ENCODE data around the gene SASH1. TPM values are rescaled to one million over a fixed set of nuclear protein-coding genes. Genes with fewer than 3 reads are reported as not detected.

Gene SASH1
- total and polyA plus RNA-seq, 2 of the 8 experiments (the other 6 are each of a cell fraction or from before 2014, with no cell fraction given), result 6.0 to 20.2 TPM

GRCh38 chr6:148463671-148464070 lies 121.0 kb downstream of the SASH1 start:
- no peak overlapping the region for H4K91ac ChIP-seq (replicated peaks; ENCODE audit: insufficient read length, low read length)
- TF ChIP-seq JUND (IDR thresholded peaks at IDR 0.05; ENCODE audit: low read length) (no peak), TCF12 (IDR thresholded peaks at IDR 0.05; ENCODE audit: low read depth, low read length) (no peak)

More at GRCh38 chr6:148463671-148464070, 121.0 kb downstream of the SASH1 start:
- Histone ChIP-seq H3K36me3 (ENCODE audit: control insufficient read depth in 2 of 4, insufficient read depth in 4 of 4, low read length in 3 of 4) (no peaks in the 10 kb centered on the region), H2BK15ac (ENCODE audit: low read length) (no peak overlapping the region), H3K23ac (ENCODE audit: insufficient read length) (no peak overlapping the region), H3K23me2 (ENCODE audit: low read depth, low read length) (no peaks in the 10 kb centered on the region), H2BK20ac (ENCODE audit: low read length) (no peak overlapping the region), H3K27ac (ENCODE audit: low read depth, low read length) (no peak overlapping the region), H3K9me3 (ENCODE audit: insufficient read depth in 2 of 2, low read depth in 1 of 2, low read length in 1 of 2) (no peaks in the 10 kb centered on the region), H2AK5ac (ENCODE audit: low read depth, low read length) (no peak overlapping the region), H2BK5ac (ENCODE audit: low read depth, low read length) (no peak overlapping the region), H3K4me2 (ENCODE audit: insufficient read depth in 1 of 2, low read depth in 2 of 2, low read length in 2 of 2) (no peak overlapping the region), H2AFZ (ENCODE audit: low read length) (no peak overlapping the region), H3K79me2 (ENCODE audit: control insufficient read depth in 1 of 2, insufficient read depth in 2 of 2, low read length in 2 of 2) (no peaks in the 10 kb centered on the region), H2BK12ac (ENCODE audit: low read depth, low read length) (no peak overlapping the region), H2BK120ac (replicated peaks; ENCODE audit: low read depth, low read length) (no peak overlapping the region), H3K18ac (ENCODE audit: extremely low read depth, low read length) (no peak overlapping the region), H4K8ac (ENCODE audit: extremely low read depth, insufficient read depth, low read length) (no peak overlapping the region), H4K5ac (ENCODE audit: insufficient read length, low read depth, low read length) (no peak overlapping the region), H3K79me1 (ENCODE audit: low read depth, low read length) (no peaks in the 10 kb centered on the region; the same call in 1 of the 2 replicates), H3K4ac (replicated peaks; ENCODE audit: insufficient read length, low read depth, low read length) (no peak overlapping the region), H3K4me3 (ENCODE audit: extremely low read depth in 1 of 4, insufficient read depth in 2 of 4, low read depth in 3 of 4, low read length in 4 of 4) (no peak overlapping the region), H3K9ac (replicated peaks in 1 of 4; ENCODE audit: extremely low read depth in 1 of 4, low read depth in 3 of 4, low read length in 3 of 4) (no peak overlapping the region), H4K20me1 (replicated peaks in 1 of 2; ENCODE audit: control insufficient read depth in 1 of 2, insufficient read depth in 2 of 2, low read length in 2 of 2) (no peaks in the 10 kb centered on the region), H3K14ac (ENCODE audit: insufficient read length) (no peak overlapping the region), H3K27me3 (replicated peaks in 1 of 4; ENCODE audit: control insufficient read depth in 3 of 4, extremely low read depth in 1 of 4, insufficient read depth in 3 of 4, low read length in 3 of 4) (peaks cover 0 to 1% (median 0%) of the 10 kb centered on the region in 4 experiments; a peak in 1 of 7 replicates), H3K56ac (replicated peaks; ENCODE audit: insufficient read length, low read depth, low read length) (no peak overlapping the region), H3K4me1 (replicated peaks in 1 of 4; ENCODE audit: control insufficient read depth in 3 of 4, insufficient read depth in 4 of 4, low read length in 3 of 4) (peaks cover 0 to 4% (median 0%) of the 10 kb centered on the region in 4 experiments; a peak in 3 of 7 replicates)
- CTCF ChIA-PET (ENCODE audit: partially characterized antibody), result interaction anchor here (0.6 to 2.2 kb wide), 33 partner anchors 11 to 323 kb away, joined by 3 to 24 read pairs (median 4); no protein-coding TSS in a partner anchor
- 56% methylated on average over 2 of the region's 2 CpGs; no CpG with 5 or more reads in 1 of the 2 experiments for WGBS, 2 experiments (ENCODE audit: extremely low coverage in 1 of 2, insufficient coverage in 1 of 2, insufficient read length in 1 of 2, insufficient replicate concordance in 2 of 2, low coverage in 1 of 2, low lambda C conversion rate in 2 of 2, missing lambda C conversion rate in 1 of 2)
- FAIRE-seq (no peak), DNase-seq (ENCODE audit: low read depth in 1 of 2, low spot score in 2 of 2) (no peak)
- POLR2A ChIA-PET (ENCODE audit: partially characterized antibody), result no interaction called here

All from H1 (cell line).